RWPE1 (cell line): Measurements from ENCODE around the gene CCDC70.
"Not testable (repeated sequence)": the region's sequence is repeated elsewhere in the genome, so short reads cannot be mapped to it uniquely, and the experiment has no call there.

Experiments
- CTCF ChIA-PET: fragments of 350-600 bp; sonication (Branson Sonifier 250); formaldehyde crosslinking; extraction: SDS; loops from one replicate; lab custom pipeline; 2021; lab: Yijun Ruan, JAX
- POLR2A ChIA-PET: fragments of 400-600 bp; formaldehyde crosslinking; extraction: SDS; loops from one replicate; lab custom pipeline; 2020; ENCODE audit warnings: antibody characterized with exemption; ENCODE audit not compliant: low non-redundant PET; lab: Yijun Ruan, JAX
- DNase-seq: peaks from one replicate; pipeline ENCODE4 v3.0.0; 2012; ENCODE audit warnings: low spot score
- H3K27ac ChIP-seq: fragments of 450-650 bp; 2 replicates; pipeline ENCODE4 v1.5.1; 2017
- CTCF ChIP-seq: fragments of 450-650 bp; conservative IDR thresholded peaks from 2 replicates; pipeline ENCODE4 v1.5.1; 2017; ENCODE audit warnings: low read depth, mild to moderate bottlenecking

Gene CCDC70

GRCh38 chr13:51907040-51907732 is 45.4 kb downstream of the CCDC70 start:
- DNase-seq: no peak
- TF ChIP-seq CTCF: no peak
- H3K27ac ChIP-seq: no peak overlapping the region
- CTCF ChIA-PET: no interaction called here
- POLR2A ChIA-PET: no interaction called here

- H3K27ac ChIP-seq, DNase-seq, CTCF ChIA-PET, POLR2A ChIA-PET: not testable (repeated sequence)
Measured at GRCh38 chr13:51909265-51909664, 47.5 kb downstream of the CCDC70 start.

- TF ChIP-seq CTCF: no peak
- DNase-seq: no peak
- CTCF ChIA-PET: interaction anchor here (0.5 to 2.7 kb wide), 2 partner anchors 21 to 217 kb away, joined by 3 to 12 read pairs; no protein-coding TSS in a partner anchor
- no peak overlapping the region for H3K27ac ChIP-seq
- POLR2A ChIA-PET: no interaction called here
Measured at GRCh38 chr13:51910508-51910907, 48.7 kb downstream of the CCDC70 start.

DNA sequence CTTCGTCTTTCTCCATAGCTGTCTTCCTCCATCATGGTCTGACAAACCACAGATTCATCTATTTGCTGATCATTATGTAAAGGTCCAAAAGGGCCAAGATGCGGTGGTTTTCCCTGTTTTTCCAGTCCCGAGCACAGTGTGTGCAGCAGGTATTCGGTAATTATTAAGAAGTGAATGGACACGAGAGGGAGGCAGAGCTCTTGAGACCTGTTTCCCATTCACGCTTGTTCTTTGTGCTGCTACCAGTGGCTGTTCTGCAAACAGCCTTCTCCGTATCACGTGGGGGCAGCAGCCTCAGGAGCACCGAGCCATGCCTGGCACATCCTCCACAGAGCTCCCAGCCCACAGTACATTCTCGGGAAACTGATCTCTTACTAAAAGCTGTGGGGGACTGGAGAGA is 50.3 kb downstream of the CCDC70 start:
- POLR2A ChIA-PET: no interaction called here
- CTCF ChIA-PET: interaction anchor here (0.6 to 2.7 kb wide), 3 partner anchors 15 to 216 kb away, joined by 3 to 12 read pairs (median 4); no protein-coding TSS in a partner anchor
- no peak for TF ChIP-seq CTCF
- DNase-seq: no peak
- no peak overlapping the region for H3K27ac ChIP-seq

GRCh38 chr13:51912511-51913225 is 50.9 kb downstream of the CCDC70 start:
- no peak for TF ChIP-seq CTCF
- ChIA-PET CTCF (interaction anchor here (0.6 to 2.7 kb wide), 4 partner anchors 9 to 215 kb away, joined by 3 to 12 read pairs (median 4); no protein-coding TSS in a partner anchor), POLR2A (no interaction called here)
- no peak overlapping the region for H3K27ac ChIP-seq
- no peak for DNase-seq

- no peak overlapping the region for H3K27ac ChIP-seq
- ChIA-PET CTCF (interaction anchor here (0.6 kb wide), 1 partner anchor 9 kb away, joined by 3 read pairs; no protein-coding TSS in a partner anchor), POLR2A (no interaction called here)
- TF ChIP-seq CTCF: no peak
- no peak for DNase-seq
Measured at GRCh38 chr13:51913421-51914136, 51.8 kb downstream of the CCDC70 start.
